ENCODE measurements around the gene HEPH.

HEPH gene

GRCh38 chrX:66176134-66176533 lies 12.1 kb downstream of the HEPH start:
- no peak for DNase-seq (ENCODE audit: low spot score)
- TF ChIP-seq, protein P1, sequence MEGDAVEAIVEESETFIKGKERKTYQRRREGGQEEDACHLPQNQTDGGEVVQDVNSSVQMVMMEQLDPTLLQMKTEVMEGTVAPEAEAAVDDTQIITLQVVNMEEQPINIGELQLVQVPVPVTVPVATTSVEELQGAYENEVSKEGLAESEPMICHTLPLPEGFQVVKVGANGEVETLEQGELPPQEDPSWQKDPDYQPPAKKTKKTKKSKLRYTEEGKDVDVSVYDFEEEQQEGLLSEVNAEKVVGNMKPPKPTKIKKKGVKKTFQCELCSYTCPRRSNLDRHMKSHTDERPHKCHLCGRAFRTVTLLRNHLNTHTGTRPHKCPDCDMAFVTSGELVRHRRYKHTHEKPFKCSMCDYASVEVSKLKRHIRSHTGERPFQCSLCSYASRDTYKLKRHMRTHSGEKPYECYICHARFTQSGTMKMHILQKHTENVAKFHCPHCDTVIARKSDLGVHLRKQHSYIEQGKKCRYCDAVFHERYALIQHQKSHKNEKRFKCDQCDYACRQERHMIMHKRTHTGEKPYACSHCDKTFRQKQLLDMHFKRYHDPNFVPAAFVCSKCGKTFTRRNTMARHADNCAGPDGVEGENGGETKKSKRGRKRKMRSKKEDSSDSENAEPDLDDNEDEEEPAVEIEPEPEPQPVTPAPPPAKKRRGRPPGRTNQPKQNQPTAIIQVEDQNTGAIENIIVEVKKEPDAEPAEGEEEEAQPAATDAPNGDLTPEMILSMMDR (IDR thresholded peaks at IDR 0.05) = no peak
- H3K4me3 ChIP-seq = no peak overlapping the region
- H3K27ac ChIP-seq = no peak overlapping the region

DNA sequence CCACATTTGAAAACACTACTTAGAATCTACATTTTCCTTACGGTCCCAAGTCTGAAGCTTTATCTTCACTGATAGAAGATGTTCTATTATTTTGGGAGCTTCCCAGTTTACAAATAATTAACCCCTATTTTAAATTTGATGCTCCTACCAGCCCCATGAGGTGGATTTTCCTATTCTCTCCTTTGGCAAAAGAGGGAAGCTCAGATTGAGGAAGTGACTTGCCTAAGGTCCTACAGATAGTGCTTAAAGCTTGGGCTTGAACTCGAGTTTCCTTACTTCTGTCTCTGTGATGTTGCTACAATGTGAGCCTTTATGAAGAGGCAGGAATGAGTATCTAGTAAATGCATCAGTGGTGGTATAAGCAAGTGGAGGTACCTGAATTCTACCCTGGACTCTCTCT lies 27.5 kb downstream of the HEPH start:
- no peak overlapping the region for H3K4me3 ChIP-seq
- DNase-seq (ENCODE audit: low spot score) = no peak
- H3K27ac ChIP-seq = no peak overlapping the region
- TF ChIP-seq, protein P1 (IDR thresholded peaks at IDR 0.05) = no peak

DNA sequence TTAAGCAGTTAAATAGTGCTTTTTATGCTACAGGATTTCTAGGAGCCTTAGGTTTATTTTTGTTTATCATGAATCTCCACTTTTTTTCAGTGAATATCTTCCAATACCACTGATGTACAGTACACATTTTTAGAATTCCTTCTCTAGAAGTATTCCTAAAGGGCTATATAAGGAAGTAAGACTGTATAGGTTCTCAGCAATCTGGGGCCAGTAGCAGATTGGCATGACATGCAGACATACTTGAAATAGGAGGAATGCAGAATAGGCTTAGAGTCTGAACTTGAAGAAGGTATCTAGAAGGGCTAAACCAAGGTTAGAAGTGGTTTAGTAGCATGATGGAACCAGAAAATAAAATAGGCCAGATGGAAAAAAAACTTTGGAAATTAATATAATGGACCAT lies 29.8 kb downstream of the HEPH start:
- TF ChIP-seq, protein P1 (IDR thresholded peaks at IDR 0.05) = no peak
- no peak overlapping the region for H3K27ac ChIP-seq
- H3K4me3 ChIP-seq = no peak overlapping the region
- DNase-seq (ENCODE audit: low spot score) = no peak

- Histone ChIP-seq H3K27ac (no peak overlapping the region), H3K4me3 (no peak overlapping the region)
- TF ChIP-seq, protein P1 (IDR thresholded peaks at IDR 0.05) = no peak
- no peak for DNase-seq (ENCODE audit: low spot score)
Measured at GRCh38 chrX:66200050-66200664, 36.1 kb downstream of the HEPH start.

- no peak overlapping the region for H3K4me3 ChIP-seq
- TF ChIP-seq, protein P1 (IDR thresholded peaks at IDR 0.05) = peak; percentile 22
- no peak overlapping the region for H3K27ac ChIP-seq
- no peak for DNase-seq (ENCODE audit: low spot score)
Measured at GRCh38 chrX:66200855-66201795, 37.1 kb downstream of the HEPH start.

DNA sequence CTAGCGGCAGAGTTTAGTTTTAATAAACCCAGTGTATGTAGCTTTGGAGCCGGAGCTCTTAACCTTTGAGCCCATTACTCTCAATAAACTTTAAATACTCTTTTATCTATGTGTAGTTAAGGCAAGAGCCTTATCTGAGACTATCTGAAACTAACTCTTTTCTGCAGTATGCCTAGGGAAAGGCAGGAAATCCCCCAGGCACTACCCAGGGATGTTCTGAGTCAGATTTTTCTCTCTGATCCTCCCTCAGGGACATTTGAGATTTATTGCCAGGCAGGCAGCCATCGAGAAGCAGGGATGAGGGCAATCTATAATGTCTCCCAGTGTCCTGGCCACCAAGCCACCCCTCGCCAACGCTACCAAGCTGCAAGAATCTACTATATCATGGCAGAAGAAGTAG lies 39.1 kb downstream of the HEPH start:
- DNase-seq (ENCODE audit: low spot score) = no peak
- TF ChIP-seq, protein P1 (IDR thresholded peaks at IDR 0.05) = no peak
- Histone ChIP-seq H3K4me3 (no peak overlapping the region), H3K27ac (no peak overlapping the region)
